HCT116 (cell line): Measurements from ENCODE around the gene RPTOR. TPM values are rescaled to one million over a fixed set of nuclear protein-coding genes. Genes with fewer than 3 reads are reported as not detected.
A peak's percentile ranks its signal among the peaks of the same experiment; 100 is the strongest.

Experiments used
- ATAC-seq: fragments of 200-7000 bp; cut with Tn5 transposase; 2 replicates; pipeline ENCODE4 v1.9.1; 2020; ENCODE audit warnings: mild to moderate bottlenecking, moderate library complexity
- BruUV-seq: library from RNA; stranded (reverse); fragments of 400-500 nt; replicated peaks from 2 replicates; lab custom pipeline; 2021; lab: Mats Ljungman, UMichigan
- CTCF ChIA-PET: fragments of 300-600 bp; sonication (Branson Sonifier 250); formaldehyde crosslinking; loops from one replicate; lab custom pipeline; 2021; ENCODE audit warnings: antibody characterized with exemption; lab: Charles Lee
- POLR2A ChIA-PET: fragments of 300-600, 350-600 bp; sonication (Branson Sonifier 250); formaldehyde crosslinking; loops from one replicate; lab custom pipeline; 2021; ENCODE audit warnings: antibody characterized with exemption; lab: Charles Lee
- RAD21 ChIA-PET, 2 experiments: fragments of 300-600 bp; sonication (Branson Sonifier 250); formaldehyde crosslinking; loops; one replicate each; lab custom pipeline; 2023; ENCODE audit warnings: low total read pairs in 2 of 2; ENCODE audit not compliant: uncharacterized antibody in 2 of 2, unreplicated experiment in 2 of 2, low non-redundant PET in 1 of 2; lab: Charles Lee
- DNase-seq: peaks from one replicate; pipeline ENCODE4 v3.0.0-alpha.2; 2010; ENCODE audit warnings: low read depth, low spot score
- H2AFZ ChIP-seq: fragments of 200-600 bp; shearing (Covaris generic), sonication (generic); 2 replicates; pipeline ENCODE4 v1.6.1; 2017; ENCODE audit warnings: low read depth, mixed run types, mixed read lengths, antibody characterized with exemption, low read length; ENCODE audit not compliant: poor library complexity, severe bottlenecking
- H3K27ac ChIP-seq: 2 replicates; pipeline ENCODE4 v1.5.1; 2012; ENCODE audit warnings: low read depth, low read length
- H3K27me3 ChIP-seq: fragments of 200-600 bp; sonication (generic); 2 replicates; pipeline ENCODE4 v1.6.1; 2016; ENCODE audit warnings: mixed run types, low read length, mixed read lengths; ENCODE audit not compliant: insufficient read depth
- H3K36me3 ChIP-seq, 2 experiments: fragments of 200-500 bp in 1 of 2; fragments of 200-600 bp in 1 of 2; sonication (Bioruptor generic) in 1 of 2; sonication (generic) in 1 of 2; 2 replicates each; pipeline versions ENCODE4 v1.5.1 to v1.6.1; 2014 to 2016; ENCODE audit warnings: low read length in 2 of 2, inconsistent platforms in 1 of 2, mixed read lengths in 1 of 2, mixed run types in 1 of 2; ENCODE audit not compliant: insufficient read depth in 2 of 2, control insufficient read depth in 1 of 2
- H3K4me1 ChIP-seq, 2 experiments: fragments of 200-600 bp in 1 of 2; sonication (generic) in 1 of 2; 2 replicates each; pipeline versions ENCODE4 v1.5.1 to v1.6.1; 2012 to 2017; ENCODE audit warnings: low read length in 2 of 2, inconsistent platforms in 1 of 2, mild to moderate bottlenecking in 1 of 2, mixed read lengths in 1 of 2, mixed run types in 1 of 2, moderate library complexity in 1 of 2; ENCODE audit not compliant: insufficient read depth in 2 of 2, control insufficient read depth in 1 of 2
- H3K4me2 ChIP-seq: fragments of 200-600 bp; sonication (generic); 2 replicates; pipeline ENCODE4 v1.6.1; 2017; ENCODE audit warnings: mixed run types, low read length, mixed read lengths
- H3K4me3 ChIP-seq, 2 experiments: fragments of 200-600 bp in 1 of 2; sonication (generic) in 1 of 2; replicated peaks in 1 of 2; 2 replicates each; pipeline ENCODE4 v1.5.1; 2011 to 2016; ENCODE audit warnings: low read length in 2 of 2, control low read depth in 1 of 2, low read depth in 1 of 2, mild to moderate bottlenecking in 1 of 2, mixed read lengths in 1 of 2, mixed run types in 1 of 2
- H3K79me2 ChIP-seq: fragments of 200-600 bp; sonication (generic); 2 replicates; pipeline ENCODE4 v1.6.1; 2017; ENCODE audit warnings: mild to moderate bottlenecking, mixed run types, low read length, moderate library complexity, mixed read lengths; ENCODE audit not compliant: insufficient read depth
- H3K9ac ChIP-seq: fragments of 200-600 bp; sonication (generic); 2 replicates; pipeline ENCODE4 v1.6.1; 2016; ENCODE audit warnings: low read length, mixed read lengths
- H3K9me2 ChIP-seq: fragments of 200-600 bp; sonication (generic), shearing (Covaris generic); 2 replicates; pipeline ENCODE4 v1.6.1; 2017; ENCODE audit warnings: mixed run types, mild to moderate bottlenecking, moderate library complexity; ENCODE audit not compliant: insufficient read depth
- H3K9me3 ChIP-seq, 2 experiments: fragments of 200-500 bp in 1 of 2; fragments of 200-600 bp in 1 of 2; sonication (Bioruptor generic) in 1 of 2; sonication (generic) in 1 of 2; 2 replicates each; pipeline ENCODE4 v1.6.1; 2014 to 2017; ENCODE audit warnings: low read length in 2 of 2, mixed read lengths in 2 of 2, inconsistent platforms in 1 of 2, low read depth in 1 of 2, mild to moderate bottlenecking in 1 of 2, mixed run types in 1 of 2, moderate library complexity in 1 of 2; ENCODE audit not compliant: control insufficient read depth in 1 of 2, insufficient read depth in 1 of 2
- H4K20me1 ChIP-seq: fragments of 200-600 bp; sonication (generic), shearing (Covaris generic); 2 replicates; pipeline ENCODE4 v1.6.1; 2017; ENCODE audit warnings: mixed run types, mild to moderate bottlenecking, moderate library complexity; ENCODE audit not compliant: insufficient read depth
- CBX3 ChIP-seq: IDR thresholded peaks from 2 replicates; pipeline ENCODE4 v1.6.1; 2012; ENCODE audit warnings: low read depth
- CEBPB ChIP-seq: IDR thresholded peaks from 2 replicates; pipeline ENCODE4 v1.6.1; 2012; ENCODE audit warnings: low read depth
- EGR1 ChIP-seq: IDR thresholded peaks from 2 replicates; pipeline ENCODE4 v1.6.1; 2012; ENCODE audit warnings: low read depth
- ELF1 ChIP-seq: IDR thresholded peaks from 2 replicates; pipeline ENCODE4 v1.6.1; 2012; ENCODE audit warnings: low read depth, borderline replicate concordance
- EZH2 ChIP-seq: fragments of 200-600 bp; sonication (generic); IDR thresholded peaks from 2 replicates; pipeline ENCODE4 v1.6.1; 2017; ENCODE audit warnings: antibody characterized with exemption, mixed run types
- EZH2phosphoT487 ChIP-seq: fragments of 200-600 bp; IDR thresholded peaks from 2 replicates; pipeline ENCODE4 v1.6.1; 2018; ENCODE audit warnings: antibody characterized with exemption, borderline replicate concordance
- JUND ChIP-seq: IDR thresholded peaks from 2 replicates; pipeline ENCODE4 v1.6.1; 2012
- POLR2A ChIP-seq: IDR thresholded peaks from 2 replicates; pipeline ENCODE4 v1.7.0; 2011; ENCODE audit warnings: borderline replicate concordance; ENCODE audit not compliant: insufficient read depth, insufficient read length; ENCODE audit errors: extremely low read depth
- POLR2AphosphoS5 ChIP-seq: IDR thresholded peaks from 2 replicates; pipeline ENCODE4 v1.6.1; 2011; ENCODE audit warnings: mild to moderate bottlenecking, low read depth, low read length, moderate library complexity
- RAD21 ChIP-seq: IDR thresholded peaks from 2 replicates; pipeline ENCODE4 v1.6.1; 2012; ENCODE audit warnings: low read depth, mild to moderate bottlenecking
- SP1 ChIP-seq: IDR thresholded peaks from 2 replicates; pipeline ENCODE4 v1.6.1; 2012; ENCODE audit warnings: low read depth
- SRF ChIP-seq: IDR thresholded peaks from 2 replicates; pipeline ENCODE4 v1.6.1; 2012; ENCODE audit warnings: low read depth
- TCF7L2 ChIP-seq: IDR thresholded peaks from 2 replicates; pipeline ENCODE4 v1.7.0; 2011; ENCODE audit warnings: borderline replicate concordance, inconsistent platforms; ENCODE audit not compliant: insufficient read depth, insufficient read length; ENCODE audit errors: extremely low read depth
- YY1 ChIP-seq: IDR thresholded peaks from 2 replicates; pipeline ENCODE4 v1.6.1; 2011; ENCODE audit warnings: low read length, low read depth, moderate library complexity, mild to moderate bottlenecking; ENCODE audit not compliant: insufficient replicate concordance; ENCODE audit errors: extremely low read depth
- ZFX ChIP-seq: fragments of 450-650 bp; IDR thresholded peaks from 2 replicates; pipeline ENCODE4 v1.6.1; 2017
- ZNF274 ChIP-seq: fragments of 200-500 bp; sonication (Bioruptor generic); IDR thresholded peaks from 2 replicates; pipeline ENCODE4 v1.6.1; 2014; ENCODE audit warnings: mild to moderate bottlenecking, low read depth, low read length, inconsistent platforms
- intact Hi-C: fragments of 100-400 bp; cut with micrococcal nuclease; formaldehyde crosslinking; loops from 2 replicates; pipeline ENCODE4 v1.10.0; 2022
- total RNA-seq: library from RNA; stranded (reverse); gene quantifications from one replicate; pipeline ENCODE4 v1.2.1, GENCODE V29; 2021; ENCODE audit not compliant: unreplicated experiment
- TF ChIP-seq, protein P1 (sequence below): IDR thresholded peaks from 2 replicates; pipeline ENCODE4 v1.6.1; 2012
- TF ChIP-seq, protein P2 (sequence below), 3 experiments: fragments of 200-600 bp in 1 of 3; sonication (generic) in 1 of 3; IDR thresholded peaks in 2 of 3; conservative IDR thresholded peaks in 1 of 3; 2 replicates each; pipeline ENCODE4 v1.5.1; 2012 to 2017; ENCODE audit warnings: low read depth in 2 of 3, low read length in 2 of 3, antibody characterized with exemption in 1 of 3, borderline replicate concordance in 1 of 3, control low read depth in 1 of 3, mild to moderate bottlenecking in 1 of 3, mixed read lengths in 1 of 3, mixed run types in 1 of 3, moderate library complexity in 1 of 3; ENCODE audit not compliant: insufficient read depth in 1 of 3
- TF ChIP-seq, protein P3 (sequence below): IDR thresholded peaks from 2 replicates; pipeline ENCODE4 v1.6.1; 2012
- TF ChIP-seq, protein P4 (sequence below): IDR thresholded peaks from 2 replicates; pipeline ENCODE4 v1.6.1; 2011; ENCODE audit warnings: mild to moderate bottlenecking, low read length, moderate library complexity; ENCODE audit not compliant: insufficient replicate concordance; ENCODE audit errors: extremely low read depth

The RPTOR gene
- total RNA-seq, 1 experiment from 2014 or later = 69.5 TPM

DNA sequence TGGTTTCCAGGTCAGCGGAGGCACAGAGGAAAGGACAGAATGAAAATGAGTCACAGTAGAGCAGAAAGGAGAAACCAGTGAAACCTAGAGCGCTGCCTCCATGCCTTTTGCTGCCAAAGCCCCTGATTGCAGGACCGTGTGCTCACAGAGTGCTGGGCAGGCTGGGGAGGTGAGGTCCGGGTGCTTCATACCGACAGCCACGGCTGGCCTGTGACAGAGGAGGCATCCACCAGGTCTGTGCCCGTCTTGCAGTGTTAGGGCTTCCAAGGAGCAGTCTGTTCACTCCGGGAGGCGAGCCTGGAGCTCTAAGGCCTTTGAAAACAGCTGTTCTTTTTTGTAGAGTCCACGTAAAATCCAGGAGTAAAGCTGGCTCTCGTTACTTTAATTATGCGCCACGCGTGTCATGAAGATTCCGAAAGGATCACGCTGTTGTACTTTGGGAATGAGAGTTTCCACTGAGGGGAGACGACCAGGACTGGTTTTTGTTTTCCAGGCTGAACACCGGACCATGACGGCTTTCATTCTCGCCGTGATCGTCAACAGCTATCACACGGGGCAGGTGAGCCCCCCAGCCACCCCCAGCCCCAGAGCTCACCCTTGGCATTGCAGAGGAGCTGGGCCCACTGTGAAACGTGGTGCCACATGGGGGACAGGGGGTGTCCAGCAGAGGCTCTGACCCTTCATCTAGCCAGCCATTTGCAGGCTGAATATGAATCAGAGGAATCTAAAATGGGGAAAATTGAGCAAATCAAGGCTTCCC lies 338.5 kb downstream of the RPTOR start:
- ChIA-PET RAD21 (no interaction called here), CTCF (no interaction called here), POLR2A (no interaction called here)
- no peak for ATAC-seq
- Histone ChIP-seq H3K9ac (no peak overlapping the region), H3K79me2 (no peaks in the 10 kb centered on the region), H4K20me1 (no peaks in the 10 kb centered on the region), H3K4me2 (no peak overlapping the region), H3K36me3 (peaks cover 11 to 17% of the 10 kb centered on the region in 2 experiments; a peak in 3 of 4 replicates), H2AFZ (no peak overlapping the region), H3K4me3 (no peak overlapping the region), H3K9me2 (no peaks in the 10 kb centered on the region), H3K9me3 (no peaks in the 10 kb centered on the region), H3K27ac (no peak overlapping the region), H3K4me1 (no peaks in the 10 kb centered on the region), H3K27me3 (no peaks in the 10 kb centered on the region)
- no peak for DNase-seq
- TF ChIP-seq ELF1 = no peak
- TF ChIP-seq, protein P1, sequence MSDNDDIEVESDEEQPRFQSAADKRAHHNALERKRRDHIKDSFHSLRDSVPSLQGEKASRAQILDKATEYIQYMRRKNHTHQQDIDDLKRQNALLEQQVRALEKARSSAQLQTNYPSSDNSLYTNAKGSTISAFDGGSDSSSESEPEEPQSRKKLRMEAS = no peak
- no peak for TF ChIP-seq ZNF274
- TF ChIP-seq POLR2AphosphoS5 = no peak
- TF ChIP-seq ZFX = no peak
- TF ChIP-seq SP1 = no peak
- TF ChIP-seq CBX3 = no peak
- no peak for TF ChIP-seq EZH2phosphoT487
- TF ChIP-seq RAD21 = no peak
- TF ChIP-seq EGR1 = no peak
- TF ChIP-seq, protein P2, sequence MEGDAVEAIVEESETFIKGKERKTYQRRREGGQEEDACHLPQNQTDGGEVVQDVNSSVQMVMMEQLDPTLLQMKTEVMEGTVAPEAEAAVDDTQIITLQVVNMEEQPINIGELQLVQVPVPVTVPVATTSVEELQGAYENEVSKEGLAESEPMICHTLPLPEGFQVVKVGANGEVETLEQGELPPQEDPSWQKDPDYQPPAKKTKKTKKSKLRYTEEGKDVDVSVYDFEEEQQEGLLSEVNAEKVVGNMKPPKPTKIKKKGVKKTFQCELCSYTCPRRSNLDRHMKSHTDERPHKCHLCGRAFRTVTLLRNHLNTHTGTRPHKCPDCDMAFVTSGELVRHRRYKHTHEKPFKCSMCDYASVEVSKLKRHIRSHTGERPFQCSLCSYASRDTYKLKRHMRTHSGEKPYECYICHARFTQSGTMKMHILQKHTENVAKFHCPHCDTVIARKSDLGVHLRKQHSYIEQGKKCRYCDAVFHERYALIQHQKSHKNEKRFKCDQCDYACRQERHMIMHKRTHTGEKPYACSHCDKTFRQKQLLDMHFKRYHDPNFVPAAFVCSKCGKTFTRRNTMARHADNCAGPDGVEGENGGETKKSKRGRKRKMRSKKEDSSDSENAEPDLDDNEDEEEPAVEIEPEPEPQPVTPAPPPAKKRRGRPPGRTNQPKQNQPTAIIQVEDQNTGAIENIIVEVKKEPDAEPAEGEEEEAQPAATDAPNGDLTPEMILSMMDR (IDR thresholded peaks at IDR 0.05 in 2 of 3, conservative IDR thresholded peaks at IDR 0.05 in 1 of 3; ENCODE audit: borderline replicate concordance in 1 of 3, insufficient read depth in 1 of 3, low read depth in 2 of 3, low read length in 2 of 3) = no peak
- no peak for TF ChIP-seq JUND
- TF ChIP-seq POLR2A = no peak
- TF ChIP-seq, protein P3, sequence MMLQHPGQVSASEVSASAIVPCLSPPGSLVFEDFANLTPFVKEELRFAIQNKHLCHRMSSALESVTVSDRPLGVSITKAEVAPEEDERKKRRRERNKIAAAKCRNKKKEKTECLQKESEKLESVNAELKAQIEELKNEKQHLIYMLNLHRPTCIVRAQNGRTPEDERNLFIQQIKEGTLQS = no peak
- no peak for TF ChIP-seq YY1
- no peak for TF ChIP-seq TCF7L2
- no peak for TF ChIP-seq SRF
- no peak for TF ChIP-seq EZH2
- TF ChIP-seq CEBPB = no peak
- TF ChIP-seq, protein P4, sequence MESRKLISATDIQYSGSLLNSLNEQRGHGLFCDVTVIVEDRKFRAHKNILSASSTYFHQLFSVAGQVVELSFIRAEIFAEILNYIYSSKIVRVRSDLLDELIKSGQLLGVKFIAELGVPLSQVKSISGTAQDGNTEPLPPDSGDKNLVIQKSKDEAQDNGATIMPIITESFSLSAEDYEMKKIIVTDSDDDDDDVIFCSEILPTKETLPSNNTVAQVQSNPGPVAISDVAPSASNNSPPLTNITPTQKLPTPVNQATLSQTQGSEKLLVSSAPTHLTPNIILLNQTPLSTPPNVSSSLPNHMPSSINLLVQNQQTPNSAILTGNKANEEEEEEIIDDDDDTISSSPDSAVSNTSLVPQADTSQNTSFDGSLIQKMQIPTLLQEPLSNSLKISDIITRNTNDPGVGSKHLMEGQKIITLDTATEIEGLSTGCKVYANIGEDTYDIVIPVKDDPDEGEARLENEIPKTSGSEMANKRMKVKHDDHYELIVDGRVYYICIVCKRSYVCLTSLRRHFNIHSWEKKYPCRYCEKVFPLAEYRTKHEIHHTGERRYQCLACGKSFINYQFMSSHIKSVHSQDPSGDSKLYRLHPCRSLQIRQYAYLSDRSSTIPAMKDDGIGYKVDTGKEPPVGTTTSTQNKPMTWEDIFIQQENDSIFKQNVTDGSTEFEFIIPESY = no peak
- intact Hi-C loops = no loop called here
- TSS peak; percentile 32 for BruUV-seq
